Esophagus squamous epithelium (tissue), 4 donors: ENCODE data around the gene ZEB1.

ENCODE experiments used
- POLR2A ChIP-seq, 4 donors: fragments of 450-650 bp; IDR thresholded peaks; one replicate each; pipeline ENCODE4 v1.6.1; 2017; ENCODE audit warnings: antibody characterized with exemption in 4 of 4, mild to moderate bottlenecking in 4 of 4, moderate library complexity in 3 of 4
- TF ChIP-seq, protein P1 (sequence below), 6 experiments: fragments of 450-650 bp in 4 of 6; fragments of 200-600 bp in 2 of 6; sonication (generic) in 2 of 6; IDR thresholded peaks; one replicate each; pipeline ENCODE4 v1.5.1; 2016 to 2019; ENCODE audit warnings: antibody characterized with exemption in 6 of 6, mild to moderate bottlenecking in 4 of 6, moderate library complexity in 4 of 6

- TF ChIP-seq, protein P1, sequence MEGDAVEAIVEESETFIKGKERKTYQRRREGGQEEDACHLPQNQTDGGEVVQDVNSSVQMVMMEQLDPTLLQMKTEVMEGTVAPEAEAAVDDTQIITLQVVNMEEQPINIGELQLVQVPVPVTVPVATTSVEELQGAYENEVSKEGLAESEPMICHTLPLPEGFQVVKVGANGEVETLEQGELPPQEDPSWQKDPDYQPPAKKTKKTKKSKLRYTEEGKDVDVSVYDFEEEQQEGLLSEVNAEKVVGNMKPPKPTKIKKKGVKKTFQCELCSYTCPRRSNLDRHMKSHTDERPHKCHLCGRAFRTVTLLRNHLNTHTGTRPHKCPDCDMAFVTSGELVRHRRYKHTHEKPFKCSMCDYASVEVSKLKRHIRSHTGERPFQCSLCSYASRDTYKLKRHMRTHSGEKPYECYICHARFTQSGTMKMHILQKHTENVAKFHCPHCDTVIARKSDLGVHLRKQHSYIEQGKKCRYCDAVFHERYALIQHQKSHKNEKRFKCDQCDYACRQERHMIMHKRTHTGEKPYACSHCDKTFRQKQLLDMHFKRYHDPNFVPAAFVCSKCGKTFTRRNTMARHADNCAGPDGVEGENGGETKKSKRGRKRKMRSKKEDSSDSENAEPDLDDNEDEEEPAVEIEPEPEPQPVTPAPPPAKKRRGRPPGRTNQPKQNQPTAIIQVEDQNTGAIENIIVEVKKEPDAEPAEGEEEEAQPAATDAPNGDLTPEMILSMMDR (IDR thresholded peaks at IDR 0.05), result no peak
- TF ChIP-seq POLR2A (IDR thresholded peaks at IDR 0.05), result no peak
Observed at GRCh38 chr10:31515819-31516402, 196.9 kb downstream of the ZEB1 start.
